NCI-H1092 treated with DMSO at 0.1 percent for 48 hours (cell line): ENCODE measurements around the gene ZNF613.
"Not testable (repeated sequence)": the region's sequence is repeated elsewhere in the genome, so short reads cannot be mapped to it uniquely, and the experiment has no call there.

Source experiments
- DNase-seq: peaks from one replicate; lab custom pipeline; 2025; lab: John Stamatoyannopoulos, UW

The ZNF613 gene

DNA sequence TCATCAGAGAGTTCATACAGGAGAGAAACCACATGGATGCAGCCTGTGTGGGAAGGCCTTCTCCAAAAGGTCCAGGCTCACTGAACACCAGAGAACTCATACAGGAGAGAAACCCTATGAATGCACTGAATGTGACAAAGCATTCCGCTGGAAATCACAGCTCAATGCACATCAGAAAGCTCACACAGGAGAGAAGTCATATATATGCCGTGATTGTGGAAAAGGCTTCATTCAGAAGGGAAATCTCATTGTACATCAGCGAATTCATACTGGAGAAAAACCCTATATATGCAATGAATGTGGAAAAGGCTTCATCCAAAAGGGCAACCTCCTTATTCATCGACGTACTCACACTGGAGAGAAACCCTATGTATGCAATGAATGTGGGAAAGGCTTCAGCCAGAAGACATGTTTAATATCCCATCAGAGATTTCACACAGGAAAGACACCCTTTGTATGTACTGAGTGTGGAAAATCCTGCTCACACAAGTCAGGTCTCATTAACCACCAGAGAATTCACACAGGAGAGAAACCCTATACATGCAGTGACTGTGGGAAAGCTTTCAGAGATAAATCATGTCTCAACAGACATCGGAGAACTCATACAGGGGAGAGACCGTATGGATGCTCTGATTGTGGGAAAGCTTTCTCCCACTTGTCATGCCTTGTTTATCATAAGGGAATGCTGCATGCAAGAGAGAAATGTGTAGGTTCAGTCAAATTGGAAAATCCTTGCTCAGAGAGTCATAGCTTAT is 17.7 kb downstream of the ZNF613 start:
- no peak for DNase-seq

DNA sequence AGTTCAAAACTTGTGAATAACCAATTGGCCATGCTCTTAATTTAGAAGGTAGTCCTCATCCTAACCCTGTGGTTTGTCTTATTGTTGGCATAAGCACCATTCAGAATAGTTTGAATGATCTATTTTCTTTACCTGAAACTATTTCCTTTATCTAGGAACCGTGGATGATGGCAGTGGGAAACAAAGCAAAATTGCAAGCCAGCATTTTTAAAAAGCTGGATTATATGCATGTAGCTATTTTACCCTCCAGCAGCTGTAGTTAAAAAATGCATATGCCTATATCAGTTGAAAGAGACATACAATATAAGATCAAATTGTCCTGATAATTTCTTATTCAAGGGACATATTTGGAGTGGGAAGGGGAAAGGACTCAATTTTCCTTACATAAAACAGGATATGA is 19.3 kb downstream of the ZNF613 start:
- no peak for DNase-seq

DNA sequence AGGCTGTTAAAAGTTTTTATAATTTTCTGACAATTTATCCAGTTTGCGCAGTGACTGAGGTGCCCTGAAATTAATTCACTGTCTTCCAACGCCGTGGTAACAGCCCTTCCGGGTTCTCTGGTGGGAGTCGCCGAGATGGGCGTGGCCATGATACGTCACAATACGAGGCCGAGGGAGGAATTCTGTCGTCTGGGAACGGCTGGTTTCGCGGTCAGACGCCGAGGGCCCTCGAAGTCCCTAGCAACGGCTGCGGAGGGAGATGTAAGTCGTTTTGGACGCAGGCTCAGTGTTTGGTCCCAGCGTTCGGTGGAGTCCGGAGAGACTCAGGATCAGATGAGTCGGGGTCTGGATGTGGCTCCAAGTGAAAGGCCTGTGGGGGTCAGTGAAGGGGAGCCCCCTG is 21.7 kb downstream of the ZNF613 start:
- DNase-seq: no peak

DNA sequence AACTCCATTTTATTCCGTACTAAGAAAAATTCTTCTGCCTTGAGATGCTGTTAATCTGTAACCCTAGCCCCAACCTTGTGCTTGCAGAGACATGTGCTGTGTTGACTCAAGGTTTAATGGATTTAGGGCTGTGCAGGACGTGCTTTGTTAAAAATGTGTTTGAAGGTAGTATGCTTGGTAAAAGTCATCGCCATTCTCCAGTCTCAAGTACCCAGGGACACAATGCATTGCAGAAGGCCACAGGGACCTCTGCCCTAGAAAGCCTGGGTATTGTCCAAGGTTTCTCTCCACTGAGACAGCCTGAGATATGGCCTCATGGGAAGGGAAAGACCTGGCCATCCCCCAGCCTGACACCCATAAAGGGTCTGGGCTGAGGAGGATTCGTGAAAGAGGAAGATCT is 30.6 kb downstream of the ZNF613 start:
- not testable (repeated sequence) for DNase-seq

DNA sequence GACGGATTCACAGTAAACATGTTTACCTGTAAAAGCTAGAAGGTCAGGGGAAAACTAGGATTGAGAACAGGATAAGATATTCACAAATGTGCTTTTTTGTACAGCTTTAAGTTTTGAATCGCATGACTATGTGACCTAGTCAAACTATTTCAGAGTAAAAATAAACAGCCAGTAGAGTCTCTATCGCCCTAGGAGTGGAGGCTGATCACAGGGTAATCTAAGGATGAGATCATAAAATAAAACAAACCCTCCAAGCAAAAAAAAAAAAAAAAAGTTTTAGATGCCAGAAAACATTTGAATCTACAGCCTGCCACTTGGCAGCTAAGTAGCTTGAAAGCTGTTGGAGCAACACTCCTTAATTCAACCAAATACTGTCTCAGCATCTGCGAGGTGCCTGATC is 32.5 kb downstream of the ZNF613 start:
- no peak for DNase-seq

DNA sequence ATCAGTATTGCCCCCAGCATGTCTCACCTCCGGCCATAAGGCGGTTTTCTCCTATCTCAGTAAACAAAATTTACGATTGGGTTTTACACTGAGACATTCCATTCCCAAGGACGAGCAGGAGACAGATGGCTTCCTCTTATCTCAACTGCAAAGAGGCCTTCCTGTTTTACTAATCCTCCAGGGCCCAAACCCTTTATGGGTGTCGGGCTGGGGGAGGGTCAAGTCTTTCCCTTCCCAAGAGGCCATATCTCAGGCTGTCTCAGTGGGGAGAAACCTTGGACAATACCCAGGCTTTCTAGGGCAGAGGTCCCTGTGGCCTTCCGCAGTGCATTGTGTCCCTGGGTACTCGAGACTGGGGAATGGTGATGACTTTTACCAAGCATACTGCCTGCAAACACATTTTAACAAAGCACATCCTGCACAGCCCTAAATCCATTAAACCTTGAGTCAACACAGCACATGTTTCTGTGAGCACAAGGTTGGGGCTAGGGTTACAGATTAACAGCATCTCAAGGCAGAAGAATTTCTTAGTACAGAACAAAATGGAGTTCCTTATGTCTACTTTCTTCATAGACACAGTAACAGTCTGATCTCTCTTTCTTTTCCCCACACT is 33.5 kb downstream of the ZNF613 start:
- DNase-seq: not testable (repeated sequence)

DNA sequence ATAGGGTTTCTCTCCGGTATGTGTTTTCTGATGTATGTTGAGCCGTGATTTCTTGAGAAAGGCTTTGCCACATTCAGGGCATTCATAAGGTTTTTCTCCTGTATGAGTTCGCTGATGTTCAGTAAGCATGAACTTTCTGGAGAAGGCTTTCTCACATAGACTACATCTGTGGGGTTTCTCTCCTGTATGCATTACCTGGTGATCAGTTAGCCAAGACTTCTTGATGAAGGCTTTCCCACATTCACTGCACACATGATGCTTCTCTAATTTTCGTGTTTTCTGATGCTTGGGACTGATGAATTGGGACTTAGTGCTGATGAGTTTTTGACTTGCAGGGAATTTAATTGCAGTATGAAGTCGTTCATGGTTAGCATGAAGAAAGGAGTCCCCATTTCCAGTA is 38.3 kb downstream of the ZNF613 start:
- DNase-seq: no peak

DNA sequence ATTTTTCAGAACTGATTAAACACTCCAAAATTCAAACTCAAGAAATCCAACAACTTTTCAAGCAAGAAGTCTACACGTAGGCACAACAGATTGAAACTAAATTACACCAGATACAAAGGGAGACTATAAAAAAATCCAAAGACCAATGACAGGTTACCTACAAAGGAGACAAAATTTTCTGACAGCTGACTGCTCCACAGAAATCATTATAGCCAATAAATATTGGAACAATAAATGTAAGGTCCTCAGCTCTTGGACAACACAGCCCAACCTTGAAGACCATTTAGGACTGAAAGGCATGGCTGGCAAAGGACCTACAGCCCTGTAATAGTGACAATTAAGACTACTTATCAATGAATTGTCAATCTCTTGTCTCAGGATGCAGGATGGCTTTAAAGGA is 43.4 kb downstream of the ZNF613 start:
- DNase-seq: no peak

DNA sequence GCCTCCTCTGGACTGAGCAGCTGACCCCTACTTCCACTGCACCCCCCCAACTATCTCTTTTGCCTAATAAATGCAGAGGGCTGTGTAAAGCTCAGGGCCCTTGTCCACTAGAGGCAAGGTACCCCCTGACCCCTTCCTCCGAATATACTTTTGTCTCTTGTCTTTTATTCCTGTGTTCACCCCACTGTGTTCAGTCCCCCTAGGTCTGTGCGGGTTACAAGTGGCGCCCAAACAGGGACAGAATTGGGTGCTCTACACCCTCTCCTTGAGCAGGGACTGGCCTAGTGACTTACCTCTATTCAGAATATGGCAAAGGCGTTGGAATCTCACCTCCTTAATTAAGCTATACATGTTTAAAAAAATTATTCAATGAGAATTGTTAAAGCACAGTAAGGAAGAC is 44.4 kb downstream of the ZNF613 start:
- no peak for DNase-seq

DNA sequence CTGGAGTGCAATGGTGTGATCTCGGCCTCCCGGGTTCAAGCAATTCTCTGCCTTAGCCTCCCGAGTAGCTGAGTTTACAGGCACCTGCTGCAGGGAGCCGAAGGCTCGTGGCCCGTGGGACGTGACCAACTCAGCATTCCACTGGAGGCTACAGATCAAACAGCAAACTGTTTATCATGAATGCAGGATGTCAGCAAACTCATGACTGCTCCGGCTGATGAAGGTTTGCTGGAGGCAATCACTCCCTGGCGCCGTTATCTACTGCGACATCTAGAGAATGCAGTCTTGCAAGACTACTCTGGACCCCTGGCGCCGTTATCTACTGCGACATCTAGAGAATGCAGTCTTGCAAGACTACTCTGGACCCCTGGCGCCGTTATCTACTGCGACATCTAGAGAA is 48.5 kb downstream of the ZNF613 start:
- not testable (repeated sequence) for DNase-seq

DNA sequence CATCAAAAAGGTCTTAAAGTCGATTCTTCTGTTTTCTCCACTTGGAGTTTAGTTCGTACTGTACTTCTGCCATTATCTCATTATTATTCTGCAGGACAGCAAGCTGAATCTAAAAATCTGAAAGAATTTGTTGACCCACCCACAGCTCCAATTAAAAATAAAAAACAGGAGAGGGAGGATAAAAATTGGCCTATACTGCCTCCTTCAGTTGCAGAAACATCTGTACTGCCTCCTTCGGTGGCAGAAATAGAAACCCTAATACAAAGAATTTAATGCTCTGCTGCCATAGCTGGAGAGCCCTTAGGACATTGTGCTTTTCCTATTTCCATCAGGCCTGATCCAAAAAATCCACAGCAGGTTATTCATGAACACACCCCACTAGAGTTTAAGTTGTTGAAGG is 49.6 kb downstream of the ZNF613 start:
- DNase-seq: no peak

DNA sequence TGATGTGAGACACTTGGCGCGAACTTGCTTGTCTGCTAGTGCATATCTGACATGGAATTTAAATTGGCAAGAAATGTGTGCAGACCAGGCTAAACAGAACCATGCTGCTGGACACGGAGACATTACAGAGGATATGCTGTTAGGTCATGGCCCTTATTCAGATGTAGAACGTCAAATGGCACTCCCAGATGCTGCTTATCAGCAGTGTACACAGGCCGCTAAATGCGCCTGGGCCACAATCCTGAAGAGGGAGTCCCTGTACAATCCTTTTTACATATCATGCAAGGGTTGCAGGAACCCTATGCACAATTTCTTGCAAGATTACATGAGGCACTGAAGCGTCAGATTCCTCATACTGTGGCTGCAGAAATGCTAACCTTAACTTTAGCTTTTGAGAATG is 50.1 kb downstream of the ZNF613 start:
- DNase-seq: no peak

DNA sequence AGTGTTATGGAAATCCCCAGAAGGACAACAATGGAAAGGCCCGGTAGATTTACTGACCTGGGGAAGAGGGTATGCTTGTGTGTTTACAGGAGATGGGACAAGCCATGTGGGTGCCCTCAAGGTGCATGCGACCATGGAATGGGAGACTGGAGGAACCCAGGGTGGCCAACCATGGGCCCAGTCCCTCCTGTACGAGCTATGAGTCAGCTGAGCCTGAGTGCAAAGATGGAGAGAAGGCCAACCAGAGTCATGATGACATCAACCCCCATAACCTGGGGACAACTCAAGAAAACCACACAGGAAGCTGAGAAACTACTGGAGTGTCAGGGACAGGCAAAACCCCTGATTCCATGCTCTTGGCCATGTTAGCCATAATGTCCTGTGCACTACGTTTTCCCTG is 51.6 kb downstream of the ZNF613 start:
- DNase-seq: no peak

DNA sequence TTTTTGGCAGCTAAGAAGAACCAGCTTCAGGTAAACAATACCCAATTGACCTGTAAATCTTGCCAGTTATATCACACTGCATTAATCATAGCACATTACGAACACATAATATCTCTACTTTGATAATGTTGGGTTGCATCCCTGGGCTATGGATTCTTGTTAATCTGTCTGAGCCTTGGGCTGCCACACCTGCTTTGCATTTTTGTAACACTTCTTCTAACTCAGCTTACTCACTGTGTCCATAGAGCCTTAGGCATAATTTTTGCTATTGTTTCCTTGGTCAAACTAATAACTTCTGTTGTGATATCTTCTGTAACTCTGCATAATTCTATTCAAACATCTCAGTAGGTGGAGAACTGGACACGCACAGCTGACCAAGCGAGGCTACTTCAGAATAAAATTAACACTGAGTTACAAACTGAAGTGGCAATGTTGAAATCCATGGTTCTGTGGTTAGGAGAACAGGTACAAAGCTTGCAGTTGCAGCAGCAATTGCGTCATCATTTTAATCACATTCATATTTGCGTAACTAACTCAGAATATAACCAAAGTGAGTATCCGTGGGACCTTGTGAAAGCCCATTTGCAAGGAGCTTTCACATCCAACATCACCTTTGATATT is 53.0 kb downstream of the ZNF613 start:
- no peak for DNase-seq

DNA sequence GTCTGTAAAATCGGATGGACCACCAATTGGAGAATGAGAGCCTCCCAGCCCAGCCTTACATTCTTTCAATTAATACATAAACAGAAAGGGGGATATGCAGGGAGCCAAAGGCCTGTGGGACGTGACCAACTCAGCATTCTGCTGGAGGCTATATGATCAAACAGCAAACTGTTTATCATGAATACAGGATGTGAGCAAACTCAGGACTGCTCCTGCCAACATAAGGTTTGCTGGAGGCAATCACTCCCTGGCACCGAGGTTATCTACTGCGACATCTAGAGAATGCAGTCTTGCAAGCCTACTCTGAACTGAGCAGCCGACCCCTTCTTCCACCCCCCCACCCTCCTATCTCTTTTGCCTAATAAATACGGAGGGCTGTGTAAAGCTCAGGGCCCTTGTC is 53.7 kb downstream of the ZNF613 start:
- not testable (repeated sequence) for DNase-seq

DNA sequence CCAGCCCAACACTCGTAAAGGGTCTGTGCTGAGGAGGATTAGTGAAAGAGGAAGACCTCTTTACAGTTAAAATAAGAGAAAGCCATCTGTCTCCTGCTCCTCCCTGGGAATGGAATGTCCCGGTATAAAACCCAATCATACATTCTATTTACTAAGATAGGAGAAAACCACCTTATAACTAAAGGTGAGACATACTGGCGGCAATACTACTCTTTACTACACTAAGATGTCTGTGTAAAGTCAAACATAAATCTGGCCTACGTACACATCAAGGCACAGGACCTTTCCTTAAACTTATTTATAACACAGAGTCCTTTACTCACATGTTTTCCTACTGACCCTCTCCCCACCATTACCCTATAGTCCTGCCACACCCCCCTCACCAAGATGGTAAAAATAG is 56.1 kb downstream of the ZNF613 start:
- DNase-seq: no peak

DNA sequence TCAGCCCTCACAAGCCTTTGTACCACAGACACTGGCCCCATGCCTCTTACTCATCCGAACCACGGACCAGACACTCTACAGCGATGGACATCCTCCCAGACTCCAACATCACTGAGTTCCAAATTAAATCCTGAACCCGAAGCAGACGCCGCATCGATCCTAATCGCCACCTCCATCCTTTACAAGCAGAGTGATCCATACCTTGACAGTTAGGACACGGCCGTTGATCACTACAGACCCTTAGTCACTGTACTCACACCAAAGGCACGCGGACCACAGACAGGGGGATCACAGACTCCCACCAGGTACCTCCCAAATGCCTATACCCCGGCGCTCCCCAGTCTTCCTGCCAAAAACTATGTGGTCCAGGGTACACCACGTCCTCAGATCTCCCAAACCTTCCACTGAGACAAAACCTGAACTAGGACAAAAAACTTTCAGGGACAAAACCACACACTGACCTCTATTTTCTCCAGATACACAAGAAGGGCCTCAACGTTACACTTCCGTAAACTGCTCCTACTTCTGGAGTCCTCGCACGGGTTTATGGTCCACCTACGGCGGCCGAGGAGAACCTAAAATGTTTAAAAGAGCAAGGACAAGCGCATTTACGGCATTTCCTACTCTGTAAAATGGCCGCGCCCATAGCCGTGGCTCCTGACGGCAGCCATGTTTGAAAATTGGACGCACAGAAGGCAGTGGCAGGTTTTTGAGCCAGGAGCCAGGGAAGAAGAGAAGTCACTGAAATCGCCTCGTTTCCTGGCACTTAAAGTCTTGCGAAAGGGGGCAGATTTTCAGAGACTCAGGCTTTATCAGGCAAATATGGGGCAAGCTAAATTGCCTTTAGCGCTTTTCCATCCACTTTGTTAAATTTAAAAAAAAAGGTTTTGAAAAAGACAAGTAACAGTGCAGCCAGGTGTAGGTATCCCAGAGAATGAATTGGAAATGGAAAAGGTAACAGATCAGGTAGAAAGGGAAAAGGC is 59.3 kb downstream of the ZNF613 start, which contains the start of gene ZNF350:
TSS of gene ZNF350 (minus strand) at position 532 of the 983 bp plus-strand sequence. CDS start 12,480 bp downstream, outside the sequence.
- DNase-seq: no peak

DNA sequence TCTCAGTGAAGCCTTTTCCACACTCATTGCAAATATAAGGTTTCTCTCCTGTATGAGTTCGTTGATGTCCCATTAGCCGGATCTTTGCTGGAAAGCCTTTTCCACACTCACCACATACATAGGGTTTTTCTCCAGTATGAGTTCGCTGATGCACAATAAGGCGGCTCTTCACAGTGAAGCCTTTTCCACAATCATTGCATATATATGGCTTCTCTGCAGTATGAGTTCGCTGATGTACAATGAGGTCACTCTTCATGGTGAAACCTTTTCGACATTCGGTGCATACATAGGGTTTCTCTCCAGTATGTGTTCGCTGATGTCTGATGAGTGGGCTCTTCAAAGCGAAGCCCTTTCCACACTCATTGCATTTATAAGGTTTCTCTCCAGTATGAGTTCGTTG is 66.2 kb downstream of the ZNF613 start:
- no peak for DNase-seq

DNA sequence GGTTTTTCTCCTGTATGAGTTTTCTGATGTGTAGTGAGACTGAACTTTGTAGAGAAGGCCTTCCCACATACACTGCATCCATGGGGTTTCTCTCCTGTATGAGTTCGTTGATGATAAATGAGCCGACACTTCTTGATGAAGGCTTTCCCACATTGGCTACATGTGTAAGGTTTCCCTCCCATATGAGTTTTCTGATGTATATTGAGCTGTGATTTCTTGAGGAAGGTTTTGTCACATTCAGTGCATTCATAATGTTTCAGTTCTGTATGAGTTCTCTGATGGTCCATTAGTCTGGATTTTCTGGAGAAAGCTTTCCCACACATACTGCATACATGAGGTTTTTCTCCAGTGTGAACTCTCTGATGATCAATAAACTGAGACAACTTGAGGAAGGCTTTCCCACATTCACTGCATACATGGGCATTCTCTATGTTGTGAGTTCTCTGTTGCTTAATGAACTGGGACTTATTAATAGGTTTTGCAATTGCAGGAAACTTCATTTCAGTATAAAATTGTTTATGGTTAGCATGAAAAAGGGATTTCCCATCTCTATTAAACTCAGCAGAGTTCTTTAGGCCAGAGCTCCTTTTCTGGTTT is 66.9 kb downstream of the ZNF613 start:
- DNase-seq: no peak
